HG02884 (cell line): ENCODE data around the gene NUP188.

Experiments
- ATAC-seq: cut with Tn5 transposase; IDR thresholded peaks from one replicate; pipeline ENCODE4 v1.9.1; 2021; ENCODE audit warnings: mild to moderate bottlenecking, moderate library complexity; ENCODE audit not compliant: unreplicated experiment

NUP188 gene

DNA sequence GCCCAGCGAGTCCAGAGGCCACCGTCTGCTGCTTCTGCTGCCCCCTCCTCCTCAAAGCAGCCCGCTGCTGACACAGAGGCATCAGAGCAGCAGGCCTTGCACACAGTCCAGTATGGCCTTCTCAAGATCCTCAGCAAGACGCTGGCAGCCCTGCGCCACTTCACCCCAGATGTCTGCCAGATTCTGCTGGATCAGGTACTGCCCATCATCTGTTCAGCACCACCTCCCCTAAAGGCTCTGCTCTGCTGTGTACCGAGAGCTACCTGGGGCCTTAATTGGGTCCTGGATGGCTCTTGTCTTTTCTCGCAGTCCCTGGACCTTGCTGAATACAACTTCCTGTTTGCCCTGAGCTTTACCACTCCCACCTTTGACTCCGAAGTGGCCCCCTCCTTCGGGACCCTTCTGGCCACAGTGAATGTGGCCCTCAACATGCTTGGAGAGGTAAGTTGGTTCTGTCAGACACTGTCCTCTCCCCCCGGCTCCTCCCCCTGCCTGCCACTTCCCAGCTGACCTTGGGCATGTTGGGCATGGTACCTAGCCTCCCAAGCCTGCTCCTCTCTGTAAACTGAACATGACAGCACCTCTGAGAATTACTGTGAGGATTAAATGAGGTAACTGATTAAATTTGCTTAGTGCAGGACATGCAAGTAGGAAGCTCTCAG lies 58.0 kb downstream of the NUP188 start:
- ATAC-seq: no peak

DNA sequence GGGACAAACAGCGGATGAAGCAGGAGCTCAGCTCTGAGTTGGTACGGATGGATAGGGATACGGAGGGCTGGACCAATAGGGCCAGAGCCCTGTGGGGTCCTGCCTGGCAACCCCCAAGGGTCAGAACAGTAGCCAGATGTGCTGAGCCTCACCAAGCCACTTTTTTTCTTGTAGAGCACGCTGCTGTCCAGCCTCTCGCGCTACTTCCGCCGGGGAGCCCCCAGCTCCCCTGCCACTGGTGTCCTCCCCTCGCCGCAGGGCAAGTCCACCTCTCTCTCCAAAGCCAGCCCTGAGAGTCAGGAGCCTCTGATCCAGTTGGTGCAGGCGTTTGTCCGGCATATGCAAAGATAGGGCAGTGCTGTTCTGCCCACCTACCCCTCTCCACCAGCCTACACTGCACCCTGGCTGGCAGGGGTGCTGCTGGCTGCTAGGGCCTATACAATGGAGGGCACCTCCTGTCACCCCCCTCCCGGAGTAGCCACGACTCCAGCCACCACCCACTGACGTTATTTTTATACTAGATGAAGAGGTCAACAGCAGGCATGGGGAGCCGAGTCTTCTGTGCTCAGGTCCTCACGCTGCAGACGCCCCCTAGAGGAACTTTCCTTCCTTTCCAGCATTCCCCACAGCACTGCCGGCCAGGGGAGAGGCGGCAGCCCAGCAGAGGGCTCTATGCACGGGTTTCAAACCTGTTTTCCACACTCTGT lies 59.0 kb downstream of the NUP188 start:
- ATAC-seq: no peak

DNA sequence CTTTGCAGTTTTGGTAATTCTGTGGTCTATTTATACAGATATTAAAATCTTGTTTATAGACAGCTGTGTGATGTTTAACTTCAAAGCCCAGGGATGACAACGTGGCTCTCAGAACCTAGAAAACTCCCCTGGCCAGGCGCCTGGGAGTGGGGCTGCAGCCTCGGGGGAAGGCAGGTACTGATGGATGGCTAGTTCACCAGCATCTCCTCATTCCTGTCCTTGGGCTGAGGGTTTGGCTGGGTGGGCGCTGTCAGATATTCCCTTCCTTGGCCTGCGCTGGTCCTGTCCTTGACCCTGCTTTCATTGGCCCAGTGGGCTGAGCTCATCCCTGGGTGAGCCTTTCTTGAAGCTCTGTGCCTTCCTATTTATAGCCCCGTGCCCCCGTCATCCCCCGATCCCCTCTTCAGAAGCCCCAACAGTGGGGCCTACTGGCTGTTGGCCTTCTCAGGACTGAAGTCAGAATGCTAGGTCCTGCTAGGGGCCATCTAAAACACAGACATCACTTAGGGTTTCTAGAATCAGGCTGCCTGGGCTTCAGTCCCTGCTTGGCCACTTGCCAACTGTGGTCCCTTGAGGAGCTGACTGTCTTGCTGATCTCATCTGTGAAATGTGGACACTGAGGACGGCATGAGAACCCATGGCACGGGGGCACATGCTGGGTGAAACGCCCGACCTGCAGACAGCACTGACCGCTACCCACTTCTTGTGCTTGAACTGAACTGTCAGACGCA lies 59.7 kb downstream of the NUP188 start:
- no peak for ATAC-seq

DNA sequence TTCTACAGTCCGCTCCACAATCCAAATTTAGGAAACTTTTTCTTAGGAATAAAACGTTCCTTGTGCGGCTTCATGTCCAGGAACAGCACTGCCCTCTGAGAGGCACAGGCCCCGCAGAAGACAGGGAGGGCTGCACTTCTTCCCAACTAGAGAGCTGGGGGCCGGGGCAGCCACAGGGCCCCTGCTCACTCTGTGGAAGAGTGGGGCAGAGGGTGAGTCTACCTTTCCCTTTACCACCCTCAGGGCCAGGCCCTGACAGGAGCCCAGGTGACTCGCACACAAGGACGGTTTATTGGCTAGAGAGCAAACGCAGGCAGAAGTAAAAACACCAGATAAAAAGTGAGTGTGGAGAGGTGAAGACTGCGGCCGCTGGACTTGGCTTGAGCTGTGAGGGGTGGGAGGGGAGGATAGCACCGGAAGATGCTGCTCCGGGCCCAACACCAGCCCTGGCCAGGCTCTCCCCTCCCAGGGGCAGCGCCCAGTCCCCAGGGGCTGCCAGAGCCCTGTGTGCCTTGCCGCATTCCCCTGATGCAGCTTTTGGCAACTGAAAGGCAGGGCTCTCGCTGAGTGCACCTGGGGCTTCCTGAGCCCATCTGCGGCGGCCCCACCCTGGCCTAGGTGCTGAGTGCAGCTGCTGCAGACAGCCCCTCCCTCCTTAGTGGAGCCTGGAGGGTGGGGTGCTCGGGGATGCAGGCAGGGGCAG lies 60.4 kb downstream of the NUP188 start:
- no peak for ATAC-seq

DNA sequence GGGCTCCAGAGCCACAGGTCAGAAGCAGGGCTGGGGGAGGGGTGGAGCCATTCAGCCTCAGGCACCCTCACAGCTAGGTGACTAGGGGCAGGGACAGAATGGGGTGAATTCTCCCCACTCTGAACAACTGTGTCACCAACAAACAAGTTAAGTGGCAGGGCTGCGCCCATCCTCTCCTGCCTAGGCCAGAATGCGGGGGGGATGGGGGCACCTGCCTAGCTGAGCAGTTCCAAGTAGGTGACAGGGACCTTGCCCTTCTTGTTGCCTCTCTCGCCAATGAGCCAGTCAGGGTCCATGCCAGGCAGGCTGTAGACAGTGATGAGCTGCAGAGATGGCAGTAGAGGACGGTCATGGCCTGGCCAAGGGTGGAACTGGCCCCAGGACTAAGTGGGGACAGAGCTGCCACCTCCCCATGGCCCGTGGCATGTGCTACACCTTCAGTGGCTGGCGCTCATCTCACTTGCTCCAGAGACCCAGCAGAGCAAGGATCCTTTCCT lies 61.0 kb downstream of the NUP188 start:
- ATAC-seq: no peak

DNA sequence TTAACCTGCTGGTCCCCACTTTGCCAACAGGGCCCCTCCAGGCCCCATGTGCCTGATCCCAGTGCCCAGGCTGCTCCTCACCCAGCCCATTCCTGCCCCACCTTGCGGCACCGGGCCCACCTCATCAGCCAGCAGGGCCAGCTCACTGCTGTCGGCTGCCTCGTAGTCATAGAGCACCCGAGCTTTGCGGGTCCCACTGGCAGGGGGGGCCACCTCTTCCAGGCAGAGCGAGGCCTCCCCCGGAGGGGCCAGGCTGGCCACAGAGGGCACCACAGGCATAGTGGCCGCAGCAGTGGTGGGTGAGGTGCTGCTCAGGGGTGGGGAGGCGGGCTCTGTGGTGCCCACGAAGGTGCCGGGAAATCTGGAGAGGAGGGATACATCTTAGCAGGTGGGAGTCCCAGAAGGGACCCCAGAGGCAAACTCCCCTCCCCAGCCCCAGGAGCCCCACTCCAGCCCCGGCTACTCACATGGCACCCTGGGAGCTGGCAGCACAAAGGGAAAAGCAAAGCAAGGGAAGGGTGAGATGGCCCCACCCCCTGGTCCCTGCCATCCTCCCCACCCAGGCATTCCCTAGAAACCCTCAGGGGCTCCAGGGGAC lies 61.6 kb downstream of the NUP188 start:
- ATAC-seq: no peak

DNA sequence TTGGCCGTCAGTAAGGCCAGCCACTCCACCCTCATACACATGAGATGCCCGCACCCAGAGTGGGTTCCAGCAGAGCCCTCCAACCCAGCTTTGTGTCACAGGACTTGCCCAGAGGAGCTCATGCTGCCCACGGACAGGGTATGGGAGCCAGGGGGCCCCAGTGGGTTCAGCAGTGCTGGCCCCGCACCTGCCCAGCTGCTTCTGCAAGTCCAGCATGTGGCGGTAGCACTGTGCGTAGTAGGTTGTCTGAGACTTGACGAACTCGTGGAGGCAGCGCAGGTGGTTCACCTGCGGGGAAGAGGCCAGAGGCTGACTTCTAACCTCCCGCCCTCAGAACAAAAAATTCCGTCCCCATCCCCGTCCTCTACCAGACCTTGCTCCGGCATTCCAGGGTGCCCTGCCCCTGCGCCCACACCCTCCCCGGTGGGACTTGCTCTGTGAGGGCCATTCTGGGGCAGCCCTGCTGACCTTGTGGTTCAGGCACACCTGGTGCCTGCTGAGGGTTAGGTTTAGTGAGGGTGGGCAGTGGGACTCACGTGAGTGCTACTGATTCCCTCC lies 62.2 kb downstream of the NUP188 start:
- no peak for ATAC-seq

DNA sequence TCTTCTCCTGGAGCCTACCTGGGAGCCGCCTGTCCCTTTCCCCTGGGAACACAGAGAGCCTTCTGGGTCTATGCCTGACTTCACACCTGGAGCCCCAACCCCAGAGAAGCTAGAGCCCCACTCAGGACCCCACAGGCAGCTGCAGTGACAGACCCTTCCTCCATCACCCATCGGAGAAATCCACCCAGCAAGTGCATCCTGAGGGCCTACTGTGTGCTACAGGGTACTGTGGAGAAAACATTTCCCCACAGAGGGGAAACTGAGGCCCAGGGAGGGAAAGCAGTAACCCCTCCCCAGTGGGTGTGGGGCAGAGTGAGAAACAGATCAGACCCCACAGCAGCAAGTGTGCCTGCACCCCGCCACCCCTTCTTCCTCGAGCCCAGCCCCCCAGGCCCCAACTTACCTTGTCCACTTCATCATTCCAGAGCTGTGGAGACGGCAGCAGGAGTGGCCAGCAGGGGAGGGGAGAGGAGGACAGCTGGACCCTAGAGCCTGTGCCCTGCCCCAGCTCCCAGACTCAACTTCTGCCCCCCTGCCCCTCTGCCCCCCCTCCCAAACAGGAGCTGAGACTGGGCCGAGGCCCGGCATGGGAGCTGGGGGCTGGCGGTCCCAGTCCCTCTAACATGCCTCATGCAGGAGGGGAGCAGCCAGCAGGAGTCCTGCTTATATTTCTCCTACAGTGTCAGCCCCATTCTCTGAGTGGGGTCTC lies 62.9 kb downstream of the NUP188 start:
- no peak for ATAC-seq

DNA sequence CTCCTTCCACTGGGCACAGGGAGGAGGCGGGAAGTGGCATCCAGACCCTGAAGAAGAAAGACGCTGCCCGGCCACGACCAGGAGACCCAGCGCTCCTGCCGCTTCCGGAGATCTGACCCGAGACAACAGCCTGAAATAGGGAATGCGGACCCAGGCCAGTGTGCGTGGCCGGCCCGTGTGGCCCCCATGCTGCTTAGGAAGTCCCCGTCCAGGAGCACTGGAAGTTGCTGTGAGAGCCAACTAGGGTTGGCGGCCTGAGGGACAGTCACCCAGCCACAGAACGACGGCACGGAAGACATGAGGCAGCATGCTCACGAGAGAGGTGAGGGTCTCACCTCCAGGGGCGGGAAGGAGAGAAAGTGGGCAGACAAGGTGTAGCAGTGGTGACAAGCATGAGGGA lies 63.7 kb downstream of the NUP188 start:
- no peak for ATAC-seq

DNA sequence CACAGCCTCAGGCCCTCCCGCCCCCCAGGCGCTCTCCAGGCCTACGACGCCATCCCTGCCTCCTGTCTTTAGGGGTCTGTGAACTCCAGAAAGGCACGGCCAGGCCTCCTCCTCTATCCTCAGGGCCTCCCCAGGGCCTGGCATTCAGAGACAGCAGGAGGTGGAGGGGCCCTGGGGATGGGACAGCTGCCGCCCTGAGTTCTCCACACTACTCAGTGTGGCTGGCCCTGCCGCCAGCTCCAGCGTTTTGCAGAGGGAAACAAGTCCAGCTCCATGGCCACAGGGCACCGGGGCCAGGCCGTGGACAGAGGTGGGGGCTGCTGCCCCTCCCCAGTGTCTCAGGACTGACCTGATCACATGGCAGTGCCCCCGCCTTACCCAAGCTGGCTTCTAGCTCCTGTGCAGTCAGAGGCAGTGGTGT lies 64.3 kb downstream of the NUP188 start:
- no peak for ATAC-seq

DNA sequence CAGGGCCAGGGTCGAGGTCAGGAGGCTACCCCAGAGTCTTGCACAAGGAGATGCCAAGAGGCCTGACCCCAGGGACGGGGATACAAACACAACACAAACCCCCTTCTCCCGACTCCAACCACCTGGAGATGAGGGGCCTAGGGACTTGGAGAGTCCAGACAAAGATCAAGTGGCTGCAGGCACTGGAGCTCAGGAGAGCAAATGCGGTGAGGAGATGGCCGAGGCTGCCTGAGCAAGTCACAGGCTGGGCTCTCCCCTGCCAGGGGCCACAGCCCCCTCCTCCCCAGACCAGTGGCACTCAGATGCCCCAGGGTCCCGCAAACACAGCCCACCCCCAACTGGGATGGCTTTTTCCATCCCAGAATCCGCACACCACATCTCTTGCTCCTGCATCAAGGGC lies 64.8 kb downstream of the NUP188 start:
- no peak for ATAC-seq

DNA sequence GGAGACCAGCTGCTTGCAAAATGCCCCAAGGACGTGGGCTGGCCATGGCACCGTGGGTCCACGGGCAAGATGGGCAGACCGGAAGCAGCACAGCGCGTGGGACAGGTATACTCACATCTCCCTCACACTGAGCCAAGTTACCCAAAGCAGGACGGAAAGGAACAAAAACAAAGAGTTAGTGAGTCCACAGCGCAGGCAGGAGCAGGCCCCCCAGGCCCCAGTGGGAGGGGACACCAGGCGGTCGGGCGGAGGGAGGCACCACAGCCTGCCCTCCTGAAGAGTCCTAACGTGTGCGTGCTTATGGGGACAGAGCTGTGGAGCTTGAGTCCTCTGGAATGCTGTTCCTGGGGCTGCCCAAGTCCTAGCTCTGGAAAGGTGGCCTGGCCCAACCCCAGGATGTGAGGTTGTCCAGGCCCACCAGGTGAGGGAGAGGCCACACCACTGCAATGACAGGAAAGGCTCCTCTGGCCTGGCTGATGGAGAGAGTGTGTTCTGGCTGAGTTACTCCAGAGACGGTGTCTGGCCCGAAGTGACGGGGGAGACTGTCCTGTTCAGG lies 65.5 kb downstream of the NUP188 start:
- ATAC-seq: no peak

DNA sequence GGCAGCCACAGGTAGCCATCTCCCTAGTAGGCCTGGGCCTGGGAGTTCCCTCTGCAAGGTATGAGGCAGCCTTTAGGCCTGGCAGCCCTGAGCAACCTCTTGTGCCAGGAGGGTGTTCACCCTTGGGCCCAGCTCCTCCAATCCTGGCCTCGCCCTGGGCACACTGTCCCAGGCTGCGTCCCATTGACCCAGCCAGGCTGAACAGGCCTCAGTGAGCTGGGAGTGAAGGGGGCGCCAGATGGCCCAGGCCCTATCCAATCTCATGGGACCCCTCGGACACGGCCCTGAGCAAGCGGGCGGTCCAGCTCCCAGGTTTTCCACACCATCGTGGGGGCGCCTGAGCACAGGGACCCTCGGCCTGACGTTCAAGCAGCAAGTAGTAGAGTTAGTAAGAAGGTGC lies 66.2 kb downstream of the NUP188 start:
- ATAC-seq: no peak

DNA sequence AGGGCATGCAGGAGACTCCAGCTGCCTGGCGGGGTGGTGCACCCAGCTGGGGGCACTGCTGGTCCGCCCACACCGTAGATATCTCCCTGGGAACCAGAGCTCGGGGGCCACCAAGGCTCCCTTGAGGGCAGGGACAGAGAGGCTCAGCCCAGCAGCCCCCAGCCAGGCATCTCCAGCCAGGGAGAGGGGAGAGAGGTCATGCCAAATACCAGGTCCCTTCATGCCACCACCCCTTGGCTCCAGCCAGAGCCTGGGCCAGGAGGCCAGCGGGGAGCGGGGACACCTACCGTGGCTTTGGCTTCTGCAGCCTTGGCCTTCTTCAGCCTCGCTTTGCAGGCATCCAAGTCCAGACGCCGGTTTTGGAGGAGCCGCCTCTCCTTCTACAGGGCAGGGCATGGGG lies 66.6 kb downstream of the NUP188 start:
- no peak for ATAC-seq

DNA sequence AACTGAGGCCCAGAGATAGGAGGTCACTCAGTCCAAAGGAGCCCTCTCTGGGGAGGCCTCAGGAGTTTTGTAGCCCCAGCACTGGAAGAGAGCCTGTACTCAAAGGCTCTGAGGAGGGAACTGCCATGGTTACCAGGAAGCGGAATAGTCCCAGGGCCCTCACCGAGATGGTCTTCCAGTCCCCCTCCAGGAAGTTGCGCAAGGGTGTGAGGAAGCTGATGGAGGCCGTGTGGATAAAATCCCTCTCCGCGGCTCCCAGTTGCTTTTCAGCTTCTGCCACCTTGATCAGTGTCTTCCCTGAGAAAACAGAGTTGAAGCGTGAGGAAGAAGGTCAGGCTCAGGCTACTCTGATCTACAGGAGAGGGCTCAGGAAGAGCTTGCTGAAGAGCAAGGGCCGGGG lies 67.1 kb downstream of the NUP188 start:
- ATAC-seq: no peak

DNA sequence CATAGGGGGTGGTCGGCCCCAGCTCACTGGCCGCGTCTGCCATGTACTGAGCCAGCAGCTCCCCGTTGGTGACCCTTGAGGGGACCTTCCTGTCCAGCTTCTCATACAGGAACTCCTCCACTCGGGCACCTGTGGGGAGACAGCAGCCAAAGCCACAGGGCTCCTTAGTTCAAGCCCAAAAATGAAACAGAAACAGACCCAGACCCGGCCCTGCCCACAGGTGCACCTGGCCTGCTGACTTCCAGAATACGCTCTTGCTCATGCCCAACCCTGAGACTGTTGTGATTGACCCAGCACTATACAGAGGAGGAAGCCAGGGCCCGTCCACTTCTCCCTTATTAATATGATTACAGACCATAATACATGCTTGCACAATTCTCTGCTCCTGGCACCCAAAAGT lies 73.6 kb downstream of the NUP188 start:
- ATAC-seq: no peak

DNA sequence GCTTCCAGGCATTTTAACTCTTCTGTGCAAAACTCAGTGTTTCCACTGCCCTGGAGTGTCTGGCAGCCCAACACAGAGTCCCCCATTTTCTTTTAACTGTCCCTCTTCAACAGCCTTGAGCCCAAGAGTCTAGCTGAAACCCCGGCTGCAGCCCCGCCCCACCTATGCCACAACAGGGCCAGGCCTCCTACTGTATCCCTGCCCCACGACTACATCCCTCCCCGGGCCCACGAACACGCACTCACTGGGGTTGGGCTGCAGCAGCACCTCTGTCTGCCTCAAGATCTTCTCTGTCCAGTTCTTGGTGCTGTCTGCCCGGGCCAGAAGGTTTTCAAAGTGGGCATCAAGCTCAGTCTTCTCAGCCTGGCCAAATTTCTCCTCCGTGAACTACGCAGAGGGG lies 74.5 kb downstream of the NUP188 start:
- no peak for ATAC-seq

DNA sequence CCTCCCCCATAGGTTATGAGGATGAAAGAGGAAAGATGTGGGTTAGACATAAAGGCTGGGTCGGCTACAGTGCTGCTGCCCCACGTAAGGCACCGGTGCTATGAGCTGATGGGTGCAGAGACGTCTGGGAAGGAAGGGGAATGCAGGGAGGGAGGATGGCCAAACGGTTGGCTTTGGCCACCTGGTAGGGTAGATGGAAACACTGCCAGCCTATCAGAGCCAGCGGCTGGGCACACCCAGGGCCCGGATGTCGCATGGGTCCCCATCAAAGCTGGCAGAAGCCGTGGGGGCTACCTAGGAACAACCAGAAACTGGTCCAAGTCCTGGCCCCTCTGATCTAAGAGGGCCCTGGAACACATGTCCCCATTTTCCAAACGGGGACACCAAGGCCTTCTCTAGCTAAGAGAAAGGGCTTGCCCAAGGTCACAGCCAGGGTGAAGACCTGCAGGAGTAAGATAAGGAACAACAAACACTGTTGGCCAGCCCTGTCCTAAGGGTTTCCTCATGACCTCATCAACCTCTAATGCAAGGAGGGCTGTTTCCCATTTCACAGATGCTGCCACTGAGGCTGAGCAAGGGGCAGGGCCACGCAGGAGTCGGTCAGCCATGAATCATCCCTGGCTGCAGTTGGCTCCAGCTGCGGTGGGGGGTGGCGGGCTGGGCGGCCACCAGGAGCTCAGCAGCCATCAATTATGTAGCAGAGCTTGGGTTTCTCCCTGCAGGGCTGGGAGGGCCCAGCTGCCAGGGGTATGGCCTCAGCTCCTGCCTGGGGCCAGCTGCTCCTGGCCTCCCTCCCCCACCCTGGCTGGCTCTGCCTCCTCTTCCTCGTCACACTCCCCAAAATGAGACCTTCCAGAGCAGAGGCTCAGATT lies 75.8 kb downstream of the NUP188 start:
- no peak for ATAC-seq

DNA sequence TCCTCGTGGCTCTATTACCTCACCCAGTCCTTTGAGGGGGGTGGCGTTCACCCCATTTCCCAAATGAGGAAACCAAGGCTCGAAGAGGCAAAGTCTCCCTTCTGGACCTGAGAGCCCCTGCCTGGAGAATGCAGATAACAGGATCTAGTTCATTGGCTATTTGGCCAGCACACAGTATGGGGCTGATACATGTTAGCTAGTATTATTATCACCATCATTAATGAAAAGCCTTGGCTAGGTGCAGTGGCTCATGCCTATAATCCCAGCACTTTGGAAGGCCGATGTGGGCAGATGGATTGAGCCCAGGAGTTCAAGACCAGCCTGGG lies 76.4 kb downstream of the NUP188 start:
- ATAC-seq: no peak
